HuH-7 (cell line): ENCODE data around the gene LRRK2.
"Not testable (repeated sequence)": the region's sequence is repeated elsewhere in the genome, so short reads cannot be mapped to it uniquely, and the experiment has no call there.

Source experiments
- DNase-seq: peaks from one replicate; pipeline ENCODE4 v3.0.0; 2011; ENCODE audit warnings: low spot score

Gene LRRK2

DNA sequence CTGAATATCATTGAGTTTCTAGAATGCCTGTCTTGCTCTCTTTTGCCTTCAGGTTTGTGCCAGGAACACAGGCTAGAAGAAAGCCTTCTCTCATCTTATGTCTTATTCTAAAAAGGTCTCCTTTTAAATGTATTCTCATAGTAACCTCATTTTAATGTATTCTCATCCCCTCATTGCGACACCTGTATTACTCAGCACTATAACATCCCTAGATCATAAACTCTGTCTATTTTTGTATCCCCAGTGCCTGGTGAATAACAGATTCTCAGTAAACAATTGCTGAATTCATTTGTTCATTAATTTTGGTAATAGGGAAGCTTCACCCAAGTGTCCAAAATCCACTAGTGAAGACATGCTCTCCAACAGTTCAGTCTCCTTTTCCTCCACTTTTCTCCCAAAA is 8.8 kb upstream of the LRRK2 start:
- DNase-seq = no peak

DNA sequence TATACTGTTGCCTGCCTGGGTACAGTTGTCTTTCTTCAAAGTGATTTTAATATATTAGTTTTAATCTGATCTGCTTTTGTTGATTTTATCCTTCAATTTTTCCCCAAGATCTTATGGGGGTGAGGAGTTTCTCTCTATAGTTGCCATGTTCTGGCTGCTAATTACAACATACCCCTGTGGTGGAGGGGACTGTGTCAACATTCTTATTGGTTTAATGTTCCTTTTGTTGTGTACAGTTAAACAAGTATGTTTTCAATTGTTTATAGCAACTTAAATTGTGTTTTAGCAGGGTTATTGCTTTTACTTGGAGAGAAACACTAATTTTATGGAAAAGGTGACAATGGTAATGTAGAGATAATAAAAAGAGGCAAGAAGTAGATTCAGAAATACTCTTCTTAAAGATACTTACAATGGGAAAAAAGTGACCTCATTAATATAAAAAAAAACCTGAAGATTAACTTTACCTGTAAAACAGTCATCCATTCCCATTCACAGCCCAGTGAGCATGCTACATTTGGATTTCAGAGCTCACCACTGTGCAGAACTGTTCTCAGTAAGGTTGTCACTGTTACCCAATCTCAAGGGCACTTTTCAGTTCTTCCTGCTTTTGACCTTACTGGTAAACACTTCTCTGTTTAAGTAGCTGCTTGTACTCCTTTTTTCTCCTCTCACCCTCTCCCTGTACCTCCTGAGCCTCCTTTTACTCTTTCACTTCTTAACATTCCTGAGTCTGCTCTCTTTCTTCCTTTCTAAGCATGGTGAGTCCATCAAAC is 8.1 kb upstream of the LRRK2 start:
- no peak for DNase-seq

GRCh38 chr12:40219760-40220159 is 5.0 kb upstream of the LRRK2 start:
- no peak for DNase-seq

- no peak for DNase-seq
These were observed 2.5 kb upstream of the LRRK2 start for GRCh38 chr12:40222247-40222646.

DNA sequence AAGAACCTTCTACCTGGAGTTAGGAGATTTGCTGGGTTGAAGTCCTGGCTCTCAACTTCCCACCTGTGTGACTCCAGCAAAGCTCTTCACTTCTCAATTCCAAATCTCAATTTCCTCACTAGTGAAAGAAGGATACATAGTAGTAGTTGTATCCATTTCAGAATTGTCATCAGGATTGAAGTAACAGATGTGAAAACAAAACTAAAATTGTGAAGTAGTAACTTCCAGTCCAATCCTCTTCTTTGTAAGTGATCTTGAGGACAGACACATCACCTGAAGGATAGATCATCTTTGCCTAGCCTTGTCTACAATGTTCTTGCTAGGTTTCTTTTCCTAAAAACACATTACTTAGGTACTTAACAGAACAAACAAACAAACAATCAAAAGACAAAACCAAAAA is 1.2 kb upstream of the LRRK2 start:
- no peak for DNase-seq

- no peak for DNase-seq
These were observed 663 bp downstream of the LRRK2 start for GRCh38 chr12:40225337-40225983.

- DNase-seq = no peak
These were observed 1.3 kb downstream of the LRRK2 start for GRCh38 chr12:40225984-40226602.

- DNase-seq = no peak
These were observed 1.9 kb downstream of the LRRK2 start for GRCh38 chr12:40226705-40227104.

DNA sequence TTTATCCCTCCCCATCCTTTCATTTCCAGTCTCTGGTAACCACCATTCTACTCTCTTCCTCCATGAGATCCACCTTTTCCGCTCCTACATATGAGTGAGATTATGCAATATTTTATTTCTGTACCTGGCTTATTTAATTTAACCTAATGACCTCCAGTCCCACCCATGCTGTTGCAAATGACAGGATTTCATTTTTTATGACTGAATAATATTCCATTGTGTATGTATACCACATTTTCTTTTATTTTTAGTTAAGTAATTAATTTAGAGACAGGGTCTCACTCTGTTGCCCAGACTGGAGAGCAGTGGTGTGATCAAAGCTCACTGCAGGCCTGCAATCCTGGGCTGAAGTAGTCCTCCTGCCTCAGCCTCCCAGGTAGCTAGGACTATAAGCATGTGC is 2.6 kb downstream of the LRRK2 start:
- no peak for DNase-seq

GRCh38 chr12:40228727-40229126 is 3.9 kb downstream of the LRRK2 start:
- no peak for DNase-seq

GRCh38 chr12:40229690-40230651 is 5.2 kb downstream of the LRRK2 start:
- no peak for DNase-seq

DNA sequence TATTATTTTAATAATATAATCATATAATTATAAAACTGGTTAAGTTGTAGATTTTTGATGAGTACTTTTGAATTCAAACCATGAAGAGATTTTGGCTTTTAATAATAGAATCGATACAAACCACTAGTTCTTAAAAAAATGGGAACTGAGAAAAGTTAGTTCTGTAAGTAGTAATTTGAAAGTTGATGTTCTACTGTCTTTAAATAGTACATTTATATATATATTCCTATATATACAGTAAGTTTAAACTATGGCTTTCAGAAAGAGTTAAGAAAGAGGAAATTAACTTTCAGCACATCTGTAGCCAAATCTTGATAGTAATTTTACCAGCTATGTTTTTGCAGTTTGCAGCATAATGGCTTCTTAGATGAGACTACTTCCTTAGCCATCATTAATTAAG is 7.8 kb downstream of the LRRK2 start:
- DNase-seq = no peak

DNA sequence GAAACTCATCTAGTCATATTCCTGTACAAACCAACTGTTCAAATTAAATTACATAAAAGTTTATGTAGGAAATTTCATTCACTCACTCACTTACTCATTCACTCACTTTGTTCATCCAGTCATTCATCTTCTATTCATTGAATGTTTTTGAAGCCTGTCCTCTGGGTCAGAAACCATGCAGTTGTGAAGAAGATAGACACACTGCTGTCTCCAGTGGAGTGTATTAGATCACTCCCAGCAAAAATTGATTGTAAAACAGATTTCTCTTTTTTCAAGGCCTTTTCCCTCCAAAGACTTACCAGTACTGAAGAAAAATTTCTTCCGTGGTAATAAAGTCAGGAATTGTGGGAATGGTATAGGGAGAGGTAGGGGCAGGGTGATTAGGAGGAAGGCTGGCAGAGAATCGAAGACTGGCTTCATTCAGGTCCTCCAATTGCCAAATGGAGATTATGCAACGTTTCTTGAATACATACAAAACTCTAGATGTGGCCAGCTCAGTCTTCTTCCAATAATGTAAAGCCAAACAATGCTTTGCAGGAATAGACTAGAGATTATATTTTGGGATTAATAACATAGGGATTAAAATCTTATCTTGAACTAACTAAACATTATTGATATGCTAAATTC is 9.1 kb downstream of the LRRK2 start:
- DNase-seq = no peak

DNA sequence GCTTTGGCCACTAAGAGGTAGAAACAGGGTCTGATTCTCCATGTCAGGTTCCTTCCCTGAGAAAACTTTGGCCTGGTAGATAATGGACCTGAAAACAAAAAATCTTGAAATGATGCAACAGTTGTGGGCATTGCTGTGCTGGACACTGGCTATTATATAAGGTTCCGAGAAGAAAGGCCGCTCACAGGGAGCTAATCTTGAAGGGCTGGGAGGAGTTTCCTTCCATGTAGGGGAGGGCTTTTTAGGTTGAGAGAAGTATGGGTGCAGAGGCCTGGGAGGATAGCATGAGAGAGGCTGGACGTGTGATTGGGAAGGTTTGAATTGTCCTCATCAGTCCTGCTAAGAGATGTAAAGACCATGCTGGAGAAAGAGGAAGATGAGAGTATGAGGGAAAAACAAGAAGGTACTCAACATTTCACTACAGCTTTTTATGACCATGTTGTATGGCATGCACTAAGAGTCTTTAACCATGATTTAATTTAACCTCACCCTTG is 11.6 kb downstream of the LRRK2 start:
- DNase-seq = no peak

DNA sequence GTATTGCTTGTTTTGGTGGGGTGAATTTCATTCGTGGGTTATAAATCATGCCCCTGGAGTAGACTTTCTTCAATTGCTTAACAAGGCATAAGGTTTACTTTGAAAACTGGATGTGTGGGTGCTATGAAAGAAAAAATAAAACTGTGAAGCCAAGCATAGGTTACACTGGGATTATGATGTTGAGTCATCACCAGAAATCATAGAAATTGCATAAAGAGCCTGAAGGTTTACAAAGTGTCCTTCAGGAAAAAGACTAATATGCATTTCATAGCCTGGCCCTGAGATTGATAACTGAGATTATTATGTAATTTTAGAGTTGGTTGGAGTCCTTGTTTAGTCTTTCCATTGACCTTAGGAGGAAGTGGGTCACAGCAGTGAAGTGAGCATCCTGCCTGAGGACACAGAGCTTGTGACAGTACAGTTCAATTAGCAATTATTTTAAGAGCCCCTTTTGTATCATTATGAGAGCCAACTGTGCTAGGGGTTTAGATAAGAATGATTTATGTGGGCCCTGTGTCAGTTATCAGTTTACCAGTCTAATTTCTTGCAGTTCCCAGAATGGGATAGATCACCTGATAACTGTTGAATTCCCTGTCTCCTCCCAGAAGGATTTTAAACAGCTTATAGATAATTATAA is 13.6 kb downstream of the LRRK2 start:
- no peak for DNase-seq

DNA sequence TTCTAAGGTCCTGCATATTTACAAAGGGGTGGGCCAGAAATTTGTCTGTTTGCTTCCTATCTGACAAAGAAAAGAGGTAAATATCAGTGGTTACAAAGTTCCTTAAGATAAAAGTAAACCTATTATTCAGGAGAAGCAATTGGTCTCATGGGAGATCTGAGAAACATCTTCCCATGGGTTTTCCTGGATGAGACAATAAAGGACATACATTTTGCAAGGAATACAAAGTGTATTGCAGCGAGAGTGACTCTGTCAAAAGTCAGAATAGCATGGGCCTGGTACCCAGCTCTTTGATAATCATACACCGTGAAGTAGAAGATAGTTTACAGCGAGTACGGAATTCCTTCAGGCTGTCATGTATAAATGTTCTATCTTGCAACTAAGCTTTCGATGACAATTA is 14.2 kb downstream of the LRRK2 start:
- no peak for DNase-seq

DNA sequence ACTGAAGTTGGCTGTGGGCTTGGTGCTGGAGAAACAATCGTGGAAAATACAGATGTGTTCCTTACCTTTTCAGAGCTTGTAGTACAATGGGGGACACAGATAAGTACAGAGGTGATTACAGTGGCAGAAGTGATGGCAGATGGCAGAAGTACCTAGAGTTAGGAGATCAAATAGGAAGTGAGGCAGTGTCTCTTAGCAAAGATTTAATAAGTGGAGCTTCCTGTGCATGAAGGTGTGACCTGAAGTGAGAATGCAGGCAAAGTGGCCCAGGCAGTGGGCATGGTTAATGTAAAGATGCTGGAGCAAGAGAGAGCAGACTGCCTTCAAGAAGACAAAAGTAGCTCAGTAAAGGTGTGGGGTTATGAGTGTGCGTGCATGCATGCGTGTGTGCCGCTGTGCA is 16.0 kb downstream of the LRRK2 start:
- no peak for DNase-seq

GRCh38 chr12:40241741-40242140 is 16.9 kb downstream of the LRRK2 start:
- no peak for DNase-seq

DNA sequence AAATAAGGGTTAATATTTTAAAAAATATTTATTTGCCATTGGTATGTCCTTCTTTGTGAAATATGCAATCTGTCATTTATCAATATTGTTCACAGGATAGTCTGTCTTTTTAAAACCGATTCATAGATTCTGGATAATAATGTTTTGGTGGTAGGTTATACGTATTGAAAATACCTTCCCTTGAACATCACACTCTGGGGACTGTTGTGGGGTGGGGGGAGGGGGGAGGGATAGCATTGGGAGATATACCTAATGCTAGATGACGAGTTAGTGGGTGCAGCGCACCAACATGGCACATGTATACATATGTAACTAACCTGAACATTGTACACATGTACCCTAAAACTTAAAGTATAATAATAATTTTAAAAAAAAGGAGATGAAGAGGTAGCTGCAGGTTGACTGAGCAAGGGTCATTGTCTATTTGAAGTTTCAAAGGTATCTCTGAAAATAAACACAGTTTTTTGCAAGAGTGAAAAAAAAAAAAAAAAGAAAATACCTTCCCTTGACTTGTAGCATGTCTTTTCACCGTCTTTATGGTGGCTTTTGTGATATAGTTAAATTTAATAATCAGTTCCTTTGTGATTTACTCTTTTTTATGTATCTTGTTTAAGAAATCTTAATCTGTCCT is 19.8 kb downstream of the LRRK2 start:
- DNase-seq = not testable (repeated sequence)

- no peak for DNase-seq
These were observed 23.2 kb downstream of the LRRK2 start for GRCh38 chr12:40248034-40248433.
